Muscle layer of colon (tissue), 2 donors: ENCODE data around the gene FCER2.

ENCODE experiments used
- H3K27ac ChIP-seq: one replicate; pipeline ENCODE4 v1.7.0; 2013; ENCODE audit warnings: low read depth, mild to moderate bottlenecking, low read length, moderate library complexity
- H3K27me3 ChIP-seq, 2 donors: one replicate each; pipeline ENCODE4 v1.7.0; 2013; ENCODE audit warnings: low read length in 2 of 2, mild to moderate bottlenecking in 2 of 2; ENCODE audit not compliant: insufficient read depth in 2 of 2, control insufficient read depth in 1 of 2
- H3K36me3 ChIP-seq: one replicate; pipeline ENCODE4 v1.7.0; 2013; ENCODE audit warnings: mild to moderate bottlenecking, low read length; ENCODE audit not compliant: insufficient read depth
- H3K4me1 ChIP-seq: one replicate; pipeline ENCODE4 v1.7.0; 2013; ENCODE audit warnings: mild to moderate bottlenecking, low read length; ENCODE audit not compliant: insufficient read depth
- H3K4me3 ChIP-seq, 2 donors: one replicate each; pipeline ENCODE4 v1.7.0; 2013; ENCODE audit warnings: low read length in 2 of 2, low read depth in 1 of 2, mild to moderate bottlenecking in 1 of 2, moderate library complexity in 1 of 2
- H3K9ac ChIP-seq: one replicate; pipeline ENCODE4 v1.7.0; 2013; ENCODE audit warnings: low read length
- H3K9me3 ChIP-seq: one replicate; pipeline ENCODE4 v1.7.0; 2013; ENCODE audit warnings: mild to moderate bottlenecking, low read length
- donor health status: abdominal sarcoma.
- donor health status: Adenocarcinoma of cecum.

FCER2 gene

GRCh38 chr19:7670150-7670783 is 31.7 kb downstream of the FCER2 start:
- Histone ChIP-seq H3K4me1 (no peaks in the 10 kb centered on the region), H3K9ac (no peak overlapping the region), H3K36me3 (no peaks in the 10 kb centered on the region), H3K27me3 (peaks cover 0 to 10% of the 10 kb centered on the region in 2 donors), H3K9me3 (no peaks in the 10 kb centered on the region), H3K27ac (no peak overlapping the region), H3K4me3 (no peak overlapping the region)

- H3K9ac ChIP-seq: no peak overlapping the region
- H3K4me1 ChIP-seq: no peaks in the 10 kb centered on the region
- no peak overlapping the region for H3K4me3 ChIP-seq
- H3K27ac ChIP-seq: no peak overlapping the region
- no peaks in the 10 kb centered on the region for H3K9me3 ChIP-seq
- H3K36me3 ChIP-seq: no peaks in the 10 kb centered on the region
- peaks cover 0 to 10% of the 10 kb centered on the region in 2 donors for H3K27me3 ChIP-seq
Observed at GRCh38 chr19:7669641-7670040, 32.3 kb downstream of the FCER2 start.

- peaks cover 0 to 10% of the 10 kb centered on the region in 2 donors for H3K27me3 ChIP-seq
- H3K9me3 ChIP-seq: no peaks in the 10 kb centered on the region
- H3K27ac ChIP-seq: no peak within 1 kb of the TSS
- H3K36me3 ChIP-seq: no peaks in the 10 kb centered on the region
- H3K4me1 ChIP-seq: no peaks in the 10 kb centered on the region
- no peak within 1 kb of the TSS for H3K4me3 ChIP-seq
- H3K9ac ChIP-seq: no peak within 1 kb of the TSS
Observed at GRCh38 chr19:7668842-7669241, 33.1 kb downstream of the FCER2 start, which contains the start of gene RETN. RETN (plus strand) TSS chr19:7669049; CDS start chr19:7669327, 278 bp downstream.

- Histone ChIP-seq H3K4me1 (no peaks in the 10 kb centered on the region), H3K36me3 (no peaks in the 10 kb centered on the region), H3K27ac (no peak overlapping the region), H3K27me3 (peaks cover 0 to 6% of the 10 kb centered on the region in 2 donors), H3K4me3 (no peak overlapping the region), H3K9me3 (no peaks in the 10 kb centered on the region), H3K9ac (no peak overlapping the region)
Observed at GRCh38 chr19:7665076-7665475, 36.9 kb downstream of the FCER2 start.

- Histone ChIP-seq H3K27ac (no peak overlapping the region), H3K4me3 (no peak overlapping the region), H3K9me3 (no peaks in the 10 kb centered on the region), H3K9ac (no peak overlapping the region), H3K36me3 (no peaks in the 10 kb centered on the region), H3K4me1 (no peaks in the 10 kb centered on the region), H3K27me3 (no peaks in the 10 kb centered on the region)
Observed at GRCh38 chr19:7663706-7664105, 38.2 kb downstream of the FCER2 start.

GRCh38 chr19:7662657-7663056 is 39.3 kb downstream of the FCER2 start:
- H3K4me3 ChIP-seq: no peak overlapping the region
- no peaks in the 10 kb centered on the region for H3K9me3 ChIP-seq

GRCh38 chr19:7661744-7662538 is 40.0 kb downstream of the FCER2 start:
- no peaks in the 10 kb centered on the region for H3K4me1 ChIP-seq
- no peaks in the 10 kb centered on the region for H3K9me3 ChIP-seq
- no peak overlapping the region for H3K9ac ChIP-seq
- H3K27ac ChIP-seq: no peak overlapping the region
- H3K36me3 ChIP-seq: no peaks in the 10 kb centered on the region
- H3K4me3 ChIP-seq: no peak overlapping the region
- no peaks in the 10 kb centered on the region for H3K27me3 ChIP-seq

More at GRCh38 chr19:7662657-7663056, 39.3 kb downstream of the FCER2 start:
- H3K4me1 ChIP-seq: no peaks in the 10 kb centered on the region
- no peaks in the 10 kb centered on the region for H3K27me3 ChIP-seq
- H3K27ac ChIP-seq: no peak overlapping the region
- no peaks in the 10 kb centered on the region for H3K36me3 ChIP-seq
- H3K9ac ChIP-seq: no peak overlapping the region

- no peaks in the 10 kb centered on the region for H3K4me1 ChIP-seq
- H3K9ac ChIP-seq: no peak overlapping the region
- H3K9me3 ChIP-seq: no peaks in the 10 kb centered on the region
- H3K36me3 ChIP-seq: no peaks in the 10 kb centered on the region
- no peaks in the 10 kb centered on the region for H3K27me3 ChIP-seq
- no peak overlapping the region for H3K4me3 ChIP-seq
- no peak overlapping the region for H3K27ac ChIP-seq
Observed at GRCh38 chr19:7658219-7658686, 43.7 kb downstream of the FCER2 start.

- H3K27ac ChIP-seq: no peak overlapping the region
- H3K27me3 ChIP-seq: no peaks in the 10 kb centered on the region
- no peaks in the 10 kb centered on the region for H3K36me3 ChIP-seq
- H3K9ac ChIP-seq: no peak overlapping the region
- no peak overlapping the region for H3K4me3 ChIP-seq
- no peaks in the 10 kb centered on the region for H3K9me3 ChIP-seq
- H3K4me1 ChIP-seq: no peaks in the 10 kb centered on the region
Observed at GRCh38 chr19:7657131-7657751, 44.7 kb downstream of the FCER2 start.

GRCh38 chr19:7655581-7655980 is 46.4 kb downstream of the FCER2 start:
- Histone ChIP-seq H3K27ac (no peak overlapping the region), H3K27me3 (no peaks in the 10 kb centered on the region), H3K4me1 (no peaks in the 10 kb centered on the region), H3K4me3 (no peak overlapping the region), H3K36me3 (no peaks in the 10 kb centered on the region), H3K9ac (no peak overlapping the region), H3K9me3 (no peaks in the 10 kb centered on the region)

- H3K9ac ChIP-seq: no peak overlapping the region
- peaks cover 0 to 4% of the 10 kb centered on the region in 2 donors for H3K27me3 ChIP-seq
- no peaks in the 10 kb centered on the region for H3K4me1 ChIP-seq
- H3K36me3 ChIP-seq: no peaks in the 10 kb centered on the region
- H3K4me3 ChIP-seq: no peak overlapping the region
- H3K9me3 ChIP-seq: no peaks in the 10 kb centered on the region
- H3K27ac ChIP-seq: no peak overlapping the region
Observed at GRCh38 chr19:7654401-7654800, 47.5 kb downstream of the FCER2 start.
